Right atrium auricular region (tissue), 2 donors: ENCODE results near the gene PSMF1. TPM values are rescaled to one million over a fixed set of nuclear protein-coding genes. Genes with fewer than 3 reads are reported as not detected.

ENCODE experiments used
- DNase-seq: peaks from one replicate; pipeline ENCODE4 v3.0.0-alpha.2; 2019; ENCODE audit warnings: low spot score
- H3K27ac ChIP-seq, 2 donors: fragments of 200-600 bp; sonication (generic); 1 replicate in 1 of 2; 2 replicates in 1 of 2; pipeline ENCODE4 v1.5.1; 2016 to 2019
- H3K27me3 ChIP-seq, 2 donors: fragments of 200-600 bp; sonication (generic); one replicate each; pipeline versions ENCODE4 v1.5.1 to v1.6.0; 2017 to 2019
- H3K36me3 ChIP-seq: fragments of 200-600 bp; sonication (generic); one replicate; pipeline ENCODE4 v1.5.1; 2016
- H3K4me1 ChIP-seq, 2 donors: fragments of 200-600 bp; sonication (generic); one replicate each; pipeline versions ENCODE4 v1.5.1 to v1.6.0; 2017 to 2019
- H3K4me3 ChIP-seq, 2 donors: fragments of 200-600 bp; sonication (generic); 1 replicate in 1 of 2; 2 replicates in 1 of 2; pipeline ENCODE4 v1.5.1; 2017 to 2019; ENCODE audit warnings: mild to moderate bottlenecking in 1 of 2, moderate library complexity in 1 of 2
- H3K9me3 ChIP-seq, 2 donors: fragments of 200-600 bp; sonication (generic); one replicate each; pipeline ENCODE4 v1.5.1; 2019
- total RNA-seq, 2 donors: library from RNA; depleted of rRNA; stranded (reverse); fragments of >200 nt; gene quantifications; one replicate each; pipeline ENCODE4 v1.1.0, GENCODE V29; 2016
- TF ChIP-seq, protein P1 (sequence below), 2 donors: fragments of 200-600 bp; sonication (generic); IDR thresholded peaks; one replicate each; pipeline ENCODE4 v1.5.1; 2019; ENCODE audit warnings: antibody characterized with exemption in 2 of 2

The PSMF1 gene
- total RNA-seq, 2 donors from 2014 or later, result 88.6 to 116 TPM

- Histone ChIP-seq H3K36me3 (peaks cover 43% of the 10 kb centered on the region), H3K4me3 (no peak overlapping the region), H3K4me1 (no peaks in the 10 kb centered on the region), H3K27me3 (no peaks in the 10 kb centered on the region), H3K9me3 (no peaks in the 10 kb centered on the region), H3K27ac (no peak overlapping the region)
- TF ChIP-seq, protein P1, sequence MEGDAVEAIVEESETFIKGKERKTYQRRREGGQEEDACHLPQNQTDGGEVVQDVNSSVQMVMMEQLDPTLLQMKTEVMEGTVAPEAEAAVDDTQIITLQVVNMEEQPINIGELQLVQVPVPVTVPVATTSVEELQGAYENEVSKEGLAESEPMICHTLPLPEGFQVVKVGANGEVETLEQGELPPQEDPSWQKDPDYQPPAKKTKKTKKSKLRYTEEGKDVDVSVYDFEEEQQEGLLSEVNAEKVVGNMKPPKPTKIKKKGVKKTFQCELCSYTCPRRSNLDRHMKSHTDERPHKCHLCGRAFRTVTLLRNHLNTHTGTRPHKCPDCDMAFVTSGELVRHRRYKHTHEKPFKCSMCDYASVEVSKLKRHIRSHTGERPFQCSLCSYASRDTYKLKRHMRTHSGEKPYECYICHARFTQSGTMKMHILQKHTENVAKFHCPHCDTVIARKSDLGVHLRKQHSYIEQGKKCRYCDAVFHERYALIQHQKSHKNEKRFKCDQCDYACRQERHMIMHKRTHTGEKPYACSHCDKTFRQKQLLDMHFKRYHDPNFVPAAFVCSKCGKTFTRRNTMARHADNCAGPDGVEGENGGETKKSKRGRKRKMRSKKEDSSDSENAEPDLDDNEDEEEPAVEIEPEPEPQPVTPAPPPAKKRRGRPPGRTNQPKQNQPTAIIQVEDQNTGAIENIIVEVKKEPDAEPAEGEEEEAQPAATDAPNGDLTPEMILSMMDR (IDR thresholded peaks at IDR 0.05), result no peak
- DNase-seq, result peak; percentile 54
Observed at GRCh38 chr20:1160991-1161390, 42.6 kb downstream of the PSMF1 start.

DNA sequence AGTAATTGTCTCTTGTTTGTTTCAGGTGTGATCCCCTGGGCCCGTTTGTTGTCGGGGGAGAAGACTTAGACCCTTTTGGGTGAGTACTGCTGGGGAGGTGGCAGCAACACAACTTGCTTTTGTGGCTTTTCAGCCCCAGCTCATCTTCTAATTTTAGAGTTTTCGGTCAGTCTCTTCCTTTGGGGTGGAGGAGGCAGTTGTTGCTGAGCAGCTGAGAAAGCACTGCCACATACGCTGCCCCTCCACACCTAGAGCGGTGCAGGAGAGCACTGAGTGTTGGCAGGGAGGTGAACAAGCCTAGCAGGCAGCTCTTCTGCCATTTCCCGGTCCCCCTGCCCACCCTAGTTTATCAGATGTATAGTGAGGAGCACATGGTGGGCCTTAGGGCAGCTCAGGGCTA, 44.7 kb downstream of the PSMF1 start:
- H3K4me3 ChIP-seq, result no peak overlapping the region
- H3K9me3 ChIP-seq, result no peaks in the 10 kb centered on the region
- no peak overlapping the region for H3K27ac ChIP-seq
- H3K27me3 ChIP-seq, result no peaks in the 10 kb centered on the region
- TF ChIP-seq, protein P1 (IDR thresholded peaks at IDR 0.05), result no peak
- H3K36me3 ChIP-seq, result peaks cover 63% of the 10 kb centered on the region
- H3K4me1 ChIP-seq, result no peaks in the 10 kb centered on the region
- no peak for DNase-seq

DNA sequence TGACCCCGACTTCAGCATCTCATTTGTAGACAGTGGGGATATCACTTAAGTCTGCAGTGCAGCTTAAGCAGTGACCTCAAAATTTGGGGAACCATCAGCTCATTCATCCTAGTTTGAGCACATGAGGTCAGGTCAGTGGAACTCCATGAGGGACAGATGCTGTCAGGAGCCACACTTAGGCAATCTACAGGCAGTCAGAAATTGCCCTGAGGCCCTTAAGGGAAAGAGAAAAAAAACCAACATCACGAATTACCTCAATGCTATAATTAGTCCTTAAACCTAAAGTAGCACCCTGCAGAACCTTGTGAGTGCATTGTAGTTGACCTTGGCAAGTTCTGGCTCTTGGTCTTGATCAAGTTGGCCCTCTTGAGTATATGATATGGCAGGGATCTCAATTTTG, 45.3 kb downstream of the PSMF1 start:
- Histone ChIP-seq H3K27ac (no peak overlapping the region), H3K9me3 (no peaks in the 10 kb centered on the region), H3K27me3 (no peaks in the 10 kb centered on the region), H3K4me1 (no peaks in the 10 kb centered on the region), H3K36me3 (peaks cover 68% of the 10 kb centered on the region), H3K4me3 (no peak overlapping the region)
- TF ChIP-seq, protein P1 (IDR thresholded peaks at IDR 0.05), result no peak
- DNase-seq, result no peak

DNA sequence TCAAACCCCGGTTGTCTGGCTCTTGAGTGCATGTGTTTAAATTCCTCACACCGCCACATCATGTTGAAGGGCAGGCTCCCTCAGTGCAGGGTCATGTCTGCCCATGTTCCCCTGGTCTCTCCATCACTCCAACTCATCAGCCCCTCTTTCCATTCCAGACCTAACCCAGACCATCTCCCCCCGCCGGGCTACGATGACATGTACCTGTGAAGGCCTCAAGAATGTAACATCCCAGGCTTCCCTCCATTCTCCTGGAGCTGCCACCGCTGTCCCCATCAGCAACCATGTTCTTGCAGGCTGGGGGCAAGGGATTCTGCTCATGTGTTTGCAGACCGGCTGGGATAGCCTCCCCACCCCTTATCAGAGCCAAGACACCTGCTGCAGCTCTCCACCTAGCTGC, 46.5 kb downstream of the PSMF1 start:
- Histone ChIP-seq H3K4me1 (no peaks in the 10 kb centered on the region), H3K27me3 (no peaks in the 10 kb centered on the region), H3K36me3 (peaks cover 80% of the 10 kb centered on the region), H3K9me3 (no peaks in the 10 kb centered on the region), H3K27ac (no peak overlapping the region), H3K4me3 (no peak overlapping the region)
- DNase-seq, result no peak
- TF ChIP-seq, protein P1 (IDR thresholded peaks at IDR 0.05), result no peak

DNA sequence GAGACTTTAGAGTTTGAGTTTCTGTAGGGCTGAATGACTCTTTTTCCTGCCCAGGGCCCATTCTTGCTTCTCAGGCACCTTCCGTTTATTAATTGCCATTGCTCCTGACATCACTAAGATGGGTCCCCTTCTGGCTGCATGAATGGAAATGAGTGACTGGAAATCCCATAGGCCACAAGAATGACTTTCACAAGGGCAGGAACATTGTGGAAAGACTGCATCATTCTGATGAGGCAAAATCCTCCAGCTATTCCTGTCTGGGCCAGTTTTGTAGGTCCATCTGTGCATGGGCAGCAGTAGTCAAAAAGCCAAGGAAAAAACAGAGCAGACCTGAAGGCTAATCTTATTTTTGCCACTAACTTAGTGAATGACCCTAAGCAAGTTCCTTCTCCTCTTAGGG, 47.1 kb downstream of the PSMF1 start:
- Histone ChIP-seq H3K4me3 (no peak overlapping the region), H3K36me3 (peaks cover 85% of the 10 kb centered on the region), H3K27ac (no peak overlapping the region), H3K9me3 (no peaks in the 10 kb centered on the region), H3K27me3 (no peaks in the 10 kb centered on the region), H3K4me1 (no peaks in the 10 kb centered on the region)
- TF ChIP-seq, protein P1 (IDR thresholded peaks at IDR 0.05), result no peak
- DNase-seq, result no peak

- Histone ChIP-seq H3K4me1 (no peaks in the 10 kb centered on the region), H3K36me3 (peaks cover 85% of the 10 kb centered on the region), H3K27ac (no peak overlapping the region), H3K4me3 (no peak overlapping the region), H3K9me3 (no peaks in the 10 kb centered on the region), H3K27me3 (no peaks in the 10 kb centered on the region)
- DNase-seq, result no peak
- TF ChIP-seq, protein P1 (IDR thresholded peaks at IDR 0.05), result no peak
Observed at GRCh38 chr20:1165941-1166340, 47.5 kb downstream of the PSMF1 start.
